Activated CD4-positive, alpha-beta T cell treated with anti-CD3 and anti-CD28 coated beads, Interleukin-2, amount 10 ng/mL, durations not matched to agents 24 days and 14 days (primary cell): Measurements from ENCODE around the gene CELSR1. TPM values are rescaled to one million over a fixed set of nuclear protein-coding genes. Genes with fewer than 3 reads are reported as not detected.

Experiments
- DNase-seq: peaks from one replicate; pipeline ENCODE4 v3.0.0; 2022
- H3K27ac Mint-ChIP-seq: one replicate; pipeline ENCODE4 v1.8.0; 2022; ENCODE audit warnings: mild to moderate bottlenecking, mixed read lengths
- H3K27me3 Mint-ChIP-seq: one replicate; pipeline ENCODE4 v1.8.0; 2022; ENCODE audit warnings: mixed read lengths
- H3K36me3 Mint-ChIP-seq: one replicate; pipeline ENCODE4 v1.8.0; 2022; ENCODE audit warnings: low read depth, mild to moderate bottlenecking, mixed read lengths
- H3K4me1 Mint-ChIP-seq: one replicate; pipeline ENCODE4 v1.8.0; 2021; ENCODE audit warnings: mixed read lengths
- H3K4me3 Mint-ChIP-seq: one replicate; pipeline ENCODE4 v1.8.0; 2022; ENCODE audit warnings: mild to moderate bottlenecking, moderate library complexity, mixed read lengths
- H3K9me3 Mint-ChIP-seq: one replicate; pipeline ENCODE4 v1.8.0; 2021; ENCODE audit warnings: mixed read lengths
- intact Hi-C: fragments of 100-400 bp; cut with micrococcal nuclease; formaldehyde crosslinking; loops from one replicate; pipeline ENCODE4 v1.15.1; 2023
- total RNA-seq: library from RNA; stranded (reverse); gene quantifications from 2 replicates; pipeline ENCODE4 v1.2.3, GENCODE V29; 2022

The CELSR1 gene
- total RNA-seq, 1 donor from 2014 or later: 0.37 TPM

DNA sequence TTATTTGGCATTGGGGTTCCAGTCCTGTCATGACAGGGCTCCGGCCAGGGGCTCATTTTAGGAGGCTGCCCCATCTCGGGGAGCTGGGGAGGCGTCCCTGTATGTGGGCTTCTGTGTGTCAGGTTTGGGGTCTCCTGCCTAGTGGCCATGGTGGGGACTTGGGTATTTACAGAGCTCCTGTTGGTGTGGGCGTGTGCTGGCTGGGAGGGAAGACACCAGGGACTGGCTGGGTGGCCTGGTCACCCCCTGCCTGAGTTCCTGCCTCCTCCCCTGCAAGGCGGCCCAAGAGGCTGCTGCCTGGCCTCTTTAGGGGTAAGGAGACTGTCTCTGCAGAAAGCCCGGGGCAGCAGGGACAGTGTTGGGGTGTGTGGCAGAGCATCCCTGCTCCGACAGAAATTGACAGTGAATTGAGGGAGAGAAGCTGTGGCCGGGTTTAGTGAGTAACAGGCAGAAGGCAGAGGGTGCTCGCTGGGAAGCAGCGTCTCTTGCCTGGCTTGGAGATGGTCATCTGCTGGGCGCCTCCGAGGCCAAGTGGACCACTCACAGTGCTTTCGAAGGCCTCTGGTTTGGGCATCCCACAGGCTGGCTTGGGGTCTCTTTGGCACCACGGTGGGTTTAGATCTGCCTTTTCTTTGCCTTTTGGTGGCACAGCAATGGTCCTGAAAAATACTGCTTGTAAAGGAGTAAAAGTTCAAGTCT, 42.5 kb upstream of the CELSR1 start:
- no peak for DNase-seq
- intact Hi-C loops: loop anchor here (5.0 kb wide), 1 partner anchor 32 kb away; no protein-coding TSS in a partner anchor
- Mint-ChIP-seq H3K4me1 (peaks cover 49% of the 10 kb centered on the region), H3K36me3 (peaks cover 4% of the 10 kb centered on the region), H3K27me3 (no peaks in the 10 kb centered on the region), H3K9me3 (no peaks in the 10 kb centered on the region), H3K4me3 (peak overlapping the region; percentile 97), H3K27ac (peak overlapping the region; percentile 32)

DNA sequence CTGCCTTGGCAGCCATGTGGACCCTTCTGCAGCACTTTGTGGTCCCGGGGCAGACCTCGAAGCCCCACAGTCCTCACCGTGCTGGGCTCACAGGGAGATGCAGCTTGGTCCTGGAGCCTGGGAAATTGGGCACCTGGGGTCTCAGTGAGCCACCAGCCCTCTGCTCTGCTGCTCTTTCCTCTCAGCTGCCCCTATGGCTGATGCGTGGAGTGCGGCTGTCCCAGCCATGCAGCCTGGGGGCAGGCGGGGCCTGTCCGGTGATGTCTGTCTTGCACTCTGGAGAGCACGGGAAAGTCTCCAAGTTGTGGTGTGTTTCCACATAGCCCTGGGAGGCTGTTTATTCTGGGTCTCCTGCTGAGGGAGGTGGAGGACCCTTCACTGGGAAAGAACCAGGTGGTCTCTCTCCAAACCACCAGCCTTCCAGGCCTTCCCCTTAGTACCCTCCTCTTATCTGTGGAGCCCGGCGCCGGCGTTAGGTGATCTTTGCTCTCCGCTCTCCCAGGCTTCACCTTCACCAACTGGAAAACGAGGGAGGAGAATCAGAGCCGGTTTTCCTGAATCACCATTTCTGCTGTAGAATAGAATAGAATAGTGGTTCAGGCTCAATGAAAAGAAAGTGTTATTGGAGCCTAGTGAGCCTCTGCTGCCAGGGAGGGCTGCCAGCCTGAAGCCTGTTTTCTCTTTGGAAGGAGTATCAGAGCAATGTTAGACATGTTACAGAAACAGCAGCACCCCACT, 41.6 kb upstream of the CELSR1 start:
- H3K36me3 Mint-ChIP-seq: peaks cover 4% of the 10 kb centered on the region
- DNase-seq: no peak
- H3K4me3 Mint-ChIP-seq: peak overlapping the region; percentile 97
- H3K4me1 Mint-ChIP-seq: peaks cover 49% of the 10 kb centered on the region
- H3K27me3 Mint-ChIP-seq: no peaks in the 10 kb centered on the region
- intact Hi-C loops: loop anchor here (5.0 kb wide), 1 partner anchor 33 kb away; no protein-coding TSS in a partner anchor
- peak overlapping the region; percentile 60 for H3K27ac Mint-ChIP-seq
- H3K9me3 Mint-ChIP-seq: no peaks in the 10 kb centered on the region

DNA sequence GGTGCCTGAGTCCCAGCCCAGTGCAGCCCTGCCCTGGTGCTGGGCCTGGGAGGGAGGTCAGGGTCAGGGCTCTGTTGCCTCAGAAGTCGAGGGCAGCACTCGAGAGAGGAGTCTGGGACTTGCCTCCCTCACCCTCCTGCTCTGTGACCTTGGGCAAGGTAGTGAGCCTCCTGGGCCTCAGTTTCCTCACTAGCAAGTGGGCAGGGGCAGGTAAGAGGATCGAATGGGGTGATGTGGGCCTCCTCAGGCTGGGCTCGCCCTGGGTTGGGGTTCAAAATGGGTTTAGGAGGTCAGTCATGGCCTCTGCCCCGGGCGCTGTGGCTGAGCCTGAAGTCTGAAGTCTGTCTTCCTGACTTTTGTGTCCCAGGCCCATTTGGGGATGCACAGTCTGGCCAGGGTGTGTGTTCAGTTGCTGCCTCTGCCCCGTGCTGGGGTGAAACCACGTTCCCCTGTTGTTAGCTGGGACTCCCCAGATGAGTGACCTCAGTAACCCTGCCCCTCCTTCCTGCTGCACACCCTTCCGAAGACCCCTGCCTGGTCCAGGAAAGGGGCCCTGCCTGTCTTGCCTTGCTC, 40.9 kb upstream of the CELSR1 start:
- no peak for DNase-seq
- peaks cover 49% of the 10 kb centered on the region for H3K4me1 Mint-ChIP-seq
- intact Hi-C loops: loop anchor here (5.0 kb wide), 1 partner anchor 34 kb away; no protein-coding TSS in a partner anchor
- no peaks in the 10 kb centered on the region for H3K27me3 Mint-ChIP-seq
- H3K27ac Mint-ChIP-seq: peak overlapping the region; percentile 81
- no peaks in the 10 kb centered on the region for H3K9me3 Mint-ChIP-seq
- H3K4me3 Mint-ChIP-seq: peak overlapping the region; percentile 97
- H3K36me3 Mint-ChIP-seq: peaks cover 4% of the 10 kb centered on the region

DNA sequence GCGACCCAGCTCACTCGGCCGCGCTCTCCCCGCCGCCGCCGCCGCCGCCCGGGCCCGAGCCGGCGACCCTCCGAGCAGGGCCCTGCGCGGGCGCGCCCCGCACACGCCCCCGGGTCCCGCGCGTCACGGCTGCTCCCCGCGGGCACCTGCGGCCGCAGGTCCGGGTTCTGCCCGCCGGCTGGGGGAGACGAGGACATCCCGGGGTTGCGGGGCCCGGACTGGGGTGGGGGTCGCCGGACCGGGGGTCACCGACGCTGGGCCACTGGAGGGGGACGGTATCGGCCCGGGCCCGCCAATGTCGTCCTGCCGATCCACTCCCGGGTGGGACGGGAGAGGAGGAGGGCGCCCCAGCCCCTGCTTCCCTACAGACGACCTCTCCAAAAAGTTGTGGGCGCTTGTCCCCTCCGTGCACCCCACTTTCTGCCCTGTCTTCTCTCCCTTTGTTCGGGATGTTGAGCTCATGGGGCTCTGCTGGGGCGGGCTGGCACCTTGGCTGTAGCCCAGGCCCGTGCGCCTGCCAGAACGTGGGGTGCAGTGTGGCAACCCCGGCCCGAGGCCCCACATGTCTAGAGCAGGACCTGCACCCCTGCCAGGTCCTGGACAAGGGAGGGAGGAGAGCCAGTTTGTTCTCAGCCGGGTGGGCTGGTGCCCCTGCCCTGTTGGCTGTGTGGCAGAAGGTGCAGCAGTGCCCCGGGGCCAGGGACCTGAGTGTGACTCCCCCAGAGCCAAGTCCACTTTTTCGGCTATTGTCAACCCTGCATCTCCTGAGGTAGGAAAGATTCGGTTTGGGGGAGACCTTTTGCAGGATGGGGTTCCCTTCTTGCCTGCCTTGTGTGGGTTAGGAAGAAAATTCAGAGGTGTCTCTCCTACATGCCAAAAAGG, 40.2 kb upstream of the CELSR1 start:
- H3K4me3 Mint-ChIP-seq: peak overlapping the region; percentile 97
- peaks cover 4% of the 10 kb centered on the region for H3K36me3 Mint-ChIP-seq
- peak; percentile 70 for DNase-seq
- no peaks in the 10 kb centered on the region for H3K27me3 Mint-ChIP-seq
- H3K9me3 Mint-ChIP-seq: no peaks in the 10 kb centered on the region
- peak overlapping the region; percentile 95 for H3K27ac Mint-ChIP-seq
- intact Hi-C loops: loop anchor here (2.0 to 5.0 kb wide), 2 partner anchors 35 to 97 kb away; no protein-coding TSS in a partner anchor
- peaks cover 49% of the 10 kb centered on the region for H3K4me1 Mint-ChIP-seq

DNA sequence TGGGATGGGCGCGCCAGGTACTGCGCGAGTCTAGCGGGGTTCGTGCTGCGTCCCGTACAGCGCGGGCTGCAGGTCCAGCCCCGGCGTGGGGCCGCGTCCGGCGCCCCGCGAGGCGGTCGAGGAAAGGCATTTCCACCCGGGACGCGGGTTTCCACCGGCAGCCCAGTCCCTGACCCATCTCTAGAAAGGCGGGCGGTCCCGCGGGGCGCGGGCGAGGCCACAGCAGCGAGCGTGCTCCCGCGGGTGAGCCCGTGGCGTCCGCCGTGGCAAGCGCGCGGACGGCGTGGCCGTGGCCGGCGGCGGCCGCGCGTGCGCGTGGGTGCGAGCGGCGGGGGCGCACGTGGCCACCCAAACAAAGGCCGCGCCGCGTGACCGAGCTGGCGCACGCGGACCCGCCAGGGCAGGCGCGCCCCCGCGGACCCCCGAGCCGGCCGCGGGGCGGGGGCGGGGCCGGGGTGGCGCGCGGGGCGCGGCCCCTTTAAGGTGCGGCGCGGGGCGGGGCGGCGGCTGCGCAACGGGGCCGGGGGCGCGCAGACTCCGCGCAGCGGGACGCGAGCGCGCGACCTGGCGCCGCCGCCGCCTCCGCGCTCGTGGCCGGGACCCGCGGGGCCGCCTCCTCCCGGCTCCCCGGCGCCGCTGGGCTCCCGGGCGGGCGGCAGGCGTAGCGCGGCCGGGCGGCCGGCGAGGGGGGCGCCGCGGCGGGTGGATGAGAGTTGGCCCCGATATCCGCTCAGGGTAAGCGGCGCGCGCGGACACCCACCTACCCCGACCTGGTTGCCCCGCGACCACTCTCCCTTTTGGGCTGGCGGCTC, 39.3 kb upstream of the CELSR1 start:
- no peak overlapping the region for H3K27ac Mint-ChIP-seq
- peak overlapping the region; percentile 83 for H3K4me3 Mint-ChIP-seq
- intact Hi-C loops: loop anchor here (2.0 to 5.0 kb wide), 2 partner anchors 36 to 98 kb away; no protein-coding TSS in a partner anchor

DNA sequence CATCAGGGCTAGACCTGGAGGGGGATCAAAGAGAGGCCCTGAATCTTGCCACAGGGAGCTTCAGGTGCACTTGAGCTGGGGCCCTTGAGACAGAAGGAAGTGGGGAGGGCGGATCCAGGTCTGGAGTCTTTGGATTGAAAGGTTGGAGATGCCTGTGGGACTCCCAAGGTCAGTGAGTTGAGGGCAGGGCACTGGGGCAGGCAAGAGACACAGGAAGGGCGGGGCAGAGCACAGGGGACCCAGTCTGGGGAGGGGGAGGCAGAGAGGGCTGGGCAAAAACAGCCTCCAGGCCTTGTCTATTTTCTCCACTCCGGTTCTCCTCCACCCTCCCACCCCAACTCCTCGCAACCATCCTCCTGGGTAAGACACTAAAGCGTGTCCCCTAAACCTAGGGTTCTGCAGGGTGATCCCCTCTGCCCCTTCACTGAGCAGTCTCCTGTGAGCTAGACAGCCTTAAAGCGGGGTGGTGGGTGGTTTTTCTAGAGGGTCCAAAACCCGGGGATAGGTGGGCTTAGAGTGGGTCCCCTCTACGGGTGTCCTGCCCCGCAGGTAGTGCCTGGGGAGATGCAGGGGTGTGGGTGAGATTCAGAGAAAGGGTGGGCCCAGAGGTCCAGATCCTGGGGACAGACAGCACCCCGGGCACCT, 38.6 kb upstream of the CELSR1 start:
- Mint-ChIP-seq H3K27ac (peak overlapping the region; percentile 92), H3K9me3 (peaks cover 5% of the 10 kb centered on the region), H3K36me3 (peaks cover 4% of the 10 kb centered on the region), H3K27me3 (no peaks in the 10 kb centered on the region), H3K4me3 (peak overlapping the region; percentile 83), H3K4me1 (peaks cover 39% of the 10 kb centered on the region)
- peak; percentile 64 for DNase-seq
- intact Hi-C loops: loop anchor here (2.0 to 5.0 kb wide), 2 partner anchors 36 to 99 kb away; no protein-coding TSS in a partner anchor

More for the DNA sequence above, 39.3 kb upstream of the CELSR1 start:
- H3K36me3 Mint-ChIP-seq: peaks cover 4% of the 10 kb centered on the region
- H3K27me3 Mint-ChIP-seq: no peaks in the 10 kb centered on the region
- peak; percentile 90 for DNase-seq
- H3K9me3 Mint-ChIP-seq: peaks cover 5% of the 10 kb centered on the region
- H3K4me1 Mint-ChIP-seq: peaks cover 44% of the 10 kb centered on the region

DNA sequence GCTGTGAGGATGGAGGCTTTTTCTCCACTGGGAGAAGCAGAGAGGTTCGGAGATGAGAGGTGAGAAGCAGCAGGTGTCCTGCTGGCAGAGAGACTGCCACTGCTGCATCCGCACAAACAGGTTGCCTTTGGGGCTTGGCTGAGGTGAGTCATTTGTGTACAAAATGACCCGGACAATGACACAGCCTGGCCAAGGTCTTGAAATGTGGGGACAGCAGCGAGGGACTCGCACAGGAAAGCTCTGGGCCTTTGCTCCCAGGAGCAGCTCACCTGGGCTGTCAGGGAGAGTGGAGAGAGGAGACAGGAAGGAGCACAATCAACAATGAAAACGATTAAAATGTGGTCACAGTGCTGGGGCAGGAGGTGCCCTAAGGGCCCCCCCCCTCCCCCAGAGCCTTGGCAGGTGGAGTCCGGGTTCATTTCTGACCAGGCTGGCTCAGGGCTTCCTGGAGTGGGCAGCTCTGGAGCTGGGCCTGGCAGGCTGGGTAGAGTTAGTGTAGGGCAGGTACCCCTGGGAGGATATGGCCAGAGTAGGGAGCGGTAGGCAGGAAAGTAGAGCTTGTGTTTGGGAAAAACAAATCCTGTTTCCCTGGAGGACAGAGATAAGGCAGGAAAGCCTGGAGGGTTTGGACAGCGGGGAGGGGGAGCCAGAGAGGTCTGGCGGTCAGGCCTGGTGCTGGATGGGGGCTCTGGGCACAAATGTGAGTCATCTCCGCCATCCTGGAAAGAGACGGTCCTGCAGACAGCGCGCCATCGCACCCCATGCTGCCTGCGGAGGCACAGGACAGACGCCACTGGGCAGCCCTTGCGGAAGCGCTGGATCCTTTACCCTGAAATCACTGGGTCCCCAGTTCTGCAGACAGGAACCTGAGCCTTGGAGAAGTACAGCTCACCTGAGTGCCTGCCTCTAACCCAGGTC, 37.8 kb upstream of the CELSR1 start:
- H3K27ac Mint-ChIP-seq: peak overlapping the region; percentile 92
- H3K4me1 Mint-ChIP-seq: peaks cover 36% of the 10 kb centered on the region
- peaks cover 4% of the 10 kb centered on the region for H3K36me3 Mint-ChIP-seq
- peaks cover 5% of the 10 kb centered on the region for H3K9me3 Mint-ChIP-seq
- DNase-seq: no peak
- intact Hi-C loops: loop anchor here (5.0 kb wide), 1 partner anchor 37 kb away; no protein-coding TSS in a partner anchor
- peak overlapping the region; percentile 83 for H3K4me3 Mint-ChIP-seq
- no peaks in the 10 kb centered on the region for H3K27me3 Mint-ChIP-seq

DNA sequence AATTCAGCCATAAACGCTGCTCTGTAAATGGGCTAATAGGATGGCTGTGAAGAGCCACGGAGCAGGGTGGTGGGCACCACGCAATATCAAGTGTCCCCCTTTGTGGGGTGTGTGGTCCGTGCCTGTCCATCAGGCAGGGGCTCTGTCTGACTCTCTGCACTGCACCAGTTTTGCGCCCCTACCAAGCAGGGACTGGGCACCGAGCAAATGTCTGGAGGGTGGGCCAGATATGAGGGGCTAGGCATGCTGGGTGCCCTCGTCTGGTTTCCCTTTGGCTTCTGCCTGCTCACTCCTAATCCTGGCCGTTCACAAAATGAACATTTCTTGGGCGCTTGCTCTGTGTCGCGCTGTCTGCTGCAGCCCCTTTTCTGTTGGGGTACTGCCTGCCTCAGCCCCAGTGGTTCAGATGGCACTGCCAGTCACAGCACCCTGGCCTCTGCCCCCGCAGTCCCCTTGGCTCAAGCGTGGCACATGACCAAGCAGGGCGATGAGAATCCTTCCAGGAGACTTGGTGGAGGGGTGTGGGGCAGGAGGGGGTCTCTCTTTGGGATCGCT, 37.1 kb upstream of the CELSR1 start:
- Mint-ChIP-seq H3K27me3 (no peaks in the 10 kb centered on the region), H3K4me1 (peaks cover 29% of the 10 kb centered on the region), H3K9me3 (peaks cover 5% of the 10 kb centered on the region), H3K4me3 (peak overlapping the region; percentile 26), H3K36me3 (peaks cover 4% of the 10 kb centered on the region), H3K27ac (no peak overlapping the region)
- intact Hi-C loops: no loop called here
- DNase-seq: no peak

DNA sequence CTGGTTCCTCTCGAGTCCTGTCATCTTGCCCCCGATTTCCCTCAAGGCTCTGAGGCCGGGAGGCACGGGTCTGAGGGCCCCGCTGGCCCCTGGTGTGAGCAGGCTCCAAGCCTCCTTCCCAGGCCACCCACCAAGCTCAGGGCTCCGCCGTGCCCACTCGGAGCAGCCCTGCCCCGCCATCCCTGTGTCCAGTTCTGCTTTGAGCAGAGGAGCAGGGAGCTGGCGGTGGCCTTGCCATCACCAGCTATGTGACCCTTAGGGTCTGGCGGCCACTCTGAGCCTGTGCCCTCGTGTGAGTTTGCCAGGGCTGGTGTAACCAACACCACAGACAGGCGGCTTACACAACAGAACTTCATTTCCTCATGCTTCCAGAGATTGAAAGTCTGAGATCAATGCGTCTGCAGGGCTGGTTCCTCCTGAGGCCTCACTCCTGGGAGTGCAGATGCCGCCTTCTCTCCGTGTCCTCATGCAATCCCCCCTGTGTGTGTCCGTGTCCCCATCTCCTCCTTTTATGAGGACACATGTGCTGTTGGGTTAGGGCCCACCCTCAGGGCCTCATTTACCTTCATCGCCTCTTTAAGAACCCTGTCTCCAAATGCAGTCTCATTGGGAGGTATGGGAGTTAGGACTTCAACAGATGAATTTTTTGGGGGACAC, 36.5 kb upstream of the CELSR1 start:
- Mint-ChIP-seq H3K4me1 (peaks cover 23% of the 10 kb centered on the region), H3K27ac (no peak overlapping the region), H3K27me3 (no peaks in the 10 kb centered on the region), H3K9me3 (peaks cover 5% of the 10 kb centered on the region), H3K36me3 (peaks cover 2% of the 10 kb centered on the region), H3K4me3 (no peak overlapping the region)
- intact Hi-C loops: no loop called here
- DNase-seq: no peak

DNA sequence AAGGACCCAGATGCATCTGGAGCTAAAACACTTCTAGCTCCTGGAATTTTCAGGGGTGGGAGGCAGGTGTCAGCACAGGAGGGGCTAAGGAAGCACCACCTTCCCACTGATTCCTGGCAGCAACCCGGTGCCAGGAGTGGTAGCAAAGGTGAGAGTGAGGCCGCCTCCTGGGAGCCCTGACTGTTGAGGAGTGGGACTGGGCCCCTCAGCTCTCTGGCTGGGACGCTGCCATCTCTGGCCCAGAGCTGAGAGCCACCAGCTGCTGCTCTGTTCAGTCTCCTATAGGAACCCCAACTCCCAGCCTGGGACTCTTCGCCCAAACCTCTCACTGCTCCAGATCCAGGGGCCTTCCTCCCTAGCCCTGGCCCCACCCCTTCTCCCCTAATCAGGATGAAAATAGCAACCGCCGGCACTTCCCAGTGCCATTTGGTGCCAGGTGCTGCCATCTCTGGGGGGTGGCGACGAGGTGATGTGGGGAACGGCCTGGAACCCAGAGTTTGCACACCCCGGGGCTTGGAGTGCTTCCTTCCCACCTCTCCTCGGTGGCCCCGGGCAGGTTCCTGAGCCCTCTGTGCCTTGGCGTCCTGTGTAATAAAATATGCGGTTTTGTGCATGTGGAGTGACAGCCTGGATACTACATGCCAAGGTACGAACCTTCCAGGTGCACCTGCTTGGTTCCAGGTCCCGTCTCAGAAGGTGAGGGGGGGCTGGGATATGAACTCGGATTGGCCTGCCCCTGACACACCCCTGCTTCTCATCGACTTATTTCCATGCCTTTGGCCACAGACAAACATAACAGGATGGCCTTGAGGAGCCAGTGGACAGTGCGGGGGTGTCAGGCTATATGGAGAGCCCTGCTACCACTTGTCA, 35.7 kb upstream of the CELSR1 start:
- Mint-ChIP-seq H3K4me3 (no peak overlapping the region), H3K36me3 (peaks cover 2% of the 10 kb centered on the region), H3K27me3 (no peaks in the 10 kb centered on the region), H3K4me1 (peaks cover 17% of the 10 kb centered on the region), H3K9me3 (peaks cover 6% of the 10 kb centered on the region), H3K27ac (no peak overlapping the region)
- DNase-seq: no peak
- intact Hi-C loops: no loop called here
